HepG2 (cell line): ENCODE data around the gene SSNA1. TPM values are rescaled to one million over a fixed set of nuclear protein-coding genes. Genes with fewer than 3 reads are reported as not detected.

ENCODE experiments used
- ARID3A ChIP-seq: IDR thresholded peaks from 2 replicates; pipeline ENCODE4 v1.6.1; 2012; ENCODE audit warnings: low read depth, low read length, improper control_type of control experiment
- CBFB ChIP-seq: sonication (generic); formaldehyde crosslinking; IDR thresholded peaks from 2 replicates; pipeline ENCODE4 v1.4.0; 2020; ENCODE audit warnings: missing genetic modification reagents
- EEA1 ChIP-seq: sonication (generic); formaldehyde crosslinking; IDR thresholded peaks from 2 replicates; pipeline ENCODE4 v1.5.1; 2020; ENCODE audit warnings: mild to moderate bottlenecking, missing genetic modification reagents, borderline replicate concordance
- JUNB ChIP-seq: sonication (generic); formaldehyde crosslinking; IDR thresholded peaks from 2 replicates; pipeline ENCODE4 v1.8.0; 2022; ENCODE audit warnings: missing genetic modification reagents, mild to moderate bottlenecking, borderline replicate concordance
- KDM5B ChIP-seq: sonication (generic); formaldehyde crosslinking; IDR thresholded peaks from 2 replicates; pipeline ENCODE4 v1.4.0; 2020; ENCODE audit warnings: missing genetic modification reagents, mild to moderate bottlenecking, borderline replicate concordance
- PLSCR1 ChIP-seq: sonication (generic); formaldehyde crosslinking; IDR thresholded peaks from 2 replicates; pipeline ENCODE4 v1.5.0; 2020; ENCODE audit warnings: missing genetic modification reagents, mild to moderate bottlenecking, borderline replicate concordance
- POGZ ChIP-seq: sonication (generic); formaldehyde crosslinking; IDR thresholded peaks from 2 replicates; pipeline ENCODE4 v1.4.0; 2020; ENCODE audit warnings: mild to moderate bottlenecking, missing genetic modification reagents
- SPEN ChIP-seq: sonication (generic); formaldehyde crosslinking; IDR thresholded peaks from 2 replicates; pipeline ENCODE4 v1.5.1; 2020; ENCODE audit warnings: low read depth, mild to moderate bottlenecking, missing genetic modification reagents
- ZNF260 ChIP-seq: sonication (generic); formaldehyde crosslinking; IDR thresholded peaks from 2 replicates; pipeline ENCODE4 v1.4.0; 2020; ENCODE audit warnings: missing genetic modification reagents, low read depth, mild to moderate bottlenecking, borderline replicate concordance
- ZNF382 ChIP-seq: sonication (generic); formaldehyde crosslinking; IDR thresholded peaks from 2 replicates; pipeline ENCODE4 v1.5.0; 2020; ENCODE audit warnings: missing genetic modification reagents, mild to moderate bottlenecking, borderline replicate concordance
- ZNF615 ChIP-seq: sonication (generic); formaldehyde crosslinking; IDR thresholded peaks from 2 replicates; pipeline ENCODE4 v1.5.0; 2020; ENCODE audit warnings: mild to moderate bottlenecking, missing genetic modification reagents, borderline replicate concordance
- ZNF776 ChIP-seq: sonication (generic); formaldehyde crosslinking; IDR thresholded peaks from 2 replicates; pipeline ENCODE4 v1.4.0; 2020; ENCODE audit warnings: mild to moderate bottlenecking, missing genetic modification reagents
- polyA plus RNA-seq, 8 experiments: library from polyadenylated mRNA; depleted of rRNA in 3 of 8; stranded (reverse) in 7 of 8; unstranded in 1 of 8; fragments of >200 nt; fragmentation: Illumina TruSeq in 4 of 8; extraction: Trizol in 4 of 8; gene quantifications; 2 replicates each; pipeline versions ENCODE4 v1.2.1 to v1.2.3, GENCODE V29; 2011 to 2016; ENCODE audit warnings: low read depth in 4 of 8, missing spikeins in 1 of 8, mixed read lengths in 1 of 8; ENCODE audit not compliant: insufficient read depth in 1 of 8
- total RNA-seq, 5 experiments: library from RNA; depleted of rRNA; stranded (reverse); fragments of >200 nt; fragmentation: Illumina TruSeq; extraction: Trizol; gene quantifications; 2 replicates each; pipeline ENCODE4 v1.2.3, GENCODE V29; 2016; ENCODE audit warnings: low read depth in 1 of 5
- TF ChIP-seq, protein P1 (sequence below): sonication (generic); formaldehyde crosslinking; conservative IDR thresholded peaks from 2 replicates; pipeline ENCODE4 v1.4.0; 2020; ENCODE audit warnings: missing genetic modification reagents
- TF ChIP-seq, protein P2 (sequence below), 2 experiments: fragments of 450-650 bp in 1 of 2; sonication (generic) in 1 of 2; formaldehyde crosslinking in 1 of 2; IDR thresholded peaks; 2 replicates each; pipeline versions ENCODE4 v1.6.1 to v1.8.0; 2016 to 2022; ENCODE audit warnings: antibody characterized with exemption in 1 of 2, mild to moderate bottlenecking in 1 of 2, missing genetic modification reagents in 1 of 2

Gene SSNA1
- total and polyA plus RNA-seq, 2 of the 13 experiments (the other 11 are each of a cell fraction or from before 2014, with no cell fraction given), result 35.9 to 49.4 TPM

DNA sequence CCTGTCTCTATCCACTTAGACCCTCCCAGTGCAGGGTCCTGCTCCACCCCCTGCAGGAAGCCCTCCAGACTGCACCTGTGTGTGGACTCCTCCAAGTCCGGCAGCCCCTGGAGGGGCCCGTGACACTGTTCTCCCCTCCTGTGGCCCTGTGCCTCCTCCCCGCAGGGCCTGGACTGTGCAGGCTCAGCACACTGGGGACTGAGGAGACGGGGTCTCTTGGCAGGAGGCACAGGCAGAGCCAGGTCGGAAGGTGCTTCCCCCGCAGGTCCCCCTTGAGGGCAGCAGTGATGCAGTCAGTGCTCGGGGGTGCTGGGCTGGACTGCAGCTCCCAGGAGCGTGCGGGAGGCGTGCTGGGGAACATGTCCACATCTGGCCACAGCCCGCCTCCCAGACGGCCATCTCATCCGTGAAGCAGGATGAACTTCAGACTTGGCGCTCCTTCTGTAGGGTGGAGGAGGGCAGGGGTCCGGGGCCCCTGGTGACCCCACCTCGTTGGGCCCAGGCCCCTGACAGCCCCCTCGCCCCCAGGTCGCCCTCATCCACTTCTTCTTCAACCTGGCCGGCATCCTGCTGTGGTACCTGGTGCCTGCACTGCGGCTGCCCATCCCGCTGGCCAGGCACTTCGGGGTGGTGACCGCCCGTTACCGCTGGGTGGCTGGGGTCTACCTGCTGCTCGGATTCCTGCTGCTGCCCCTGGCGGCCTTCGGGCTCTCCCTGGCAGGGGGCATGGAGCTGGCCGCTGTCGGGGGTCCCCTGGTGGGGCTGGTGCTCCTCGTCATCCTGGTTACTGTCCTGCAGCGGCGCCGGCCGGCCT is 47.2 kb downstream of the SSNA1 start (continued):
- TF ChIP-seq SPEN (no peak; the same call in 1 of the 2 replicates), CBFB (CRISPR knock-in tag) (peak; percentile 19; the same call in 1 of the 2 replicates), PLSCR1 (CRISPR knock-in tag) (no peak), KDM5B (CRISPR knock-in tag) (no peak; the same call in 1 of the 2 replicates), ZNF776 (peak; percentile 30), JUNB (CRISPR knock-in tag) (no peak), POGZ (CRISPR knock-in tag) (no peak), ZNF382 (CRISPR knock-in tag) (no peak), ZNF615 (CRISPR knock-in tag) (no peak), EEA1 (CRISPR knock-in tag) (no peak), ZNF260 (CRISPR knock-in tag) (no peak), ARID3A (no peak)
- TF ChIP-seq, protein P1, sequence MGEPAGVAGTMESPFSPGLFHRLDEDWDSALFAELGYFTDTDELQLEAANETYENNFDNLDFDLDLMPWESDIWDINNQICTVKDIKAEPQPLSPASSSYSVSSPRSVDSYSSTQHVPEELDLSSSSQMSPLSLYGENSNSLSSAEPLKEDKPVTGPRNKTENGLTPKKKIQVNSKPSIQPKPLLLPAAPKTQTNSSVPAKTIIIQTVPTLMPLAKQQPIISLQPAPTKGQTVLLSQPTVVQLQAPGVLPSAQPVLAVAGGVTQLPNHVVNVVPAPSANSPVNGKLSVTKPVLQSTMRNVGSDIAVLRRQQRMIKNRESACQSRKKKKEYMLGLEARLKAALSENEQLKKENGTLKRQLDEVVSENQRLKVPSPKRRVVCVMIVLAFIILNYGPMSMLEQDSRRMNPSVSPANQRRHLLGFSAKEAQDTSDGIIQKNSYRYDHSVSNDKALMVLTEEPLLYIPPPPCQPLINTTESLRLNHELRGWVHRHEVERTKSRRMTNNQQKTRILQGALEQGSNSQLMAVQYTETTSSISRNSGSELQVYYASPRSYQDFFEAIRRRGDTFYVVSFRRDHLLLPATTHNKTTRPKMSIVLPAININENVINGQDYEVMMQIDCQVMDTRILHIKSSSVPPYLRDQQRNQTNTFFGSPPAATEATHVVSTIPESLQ (CRISPR knock-in tag), result no peak
- TF ChIP-seq, protein P2, sequence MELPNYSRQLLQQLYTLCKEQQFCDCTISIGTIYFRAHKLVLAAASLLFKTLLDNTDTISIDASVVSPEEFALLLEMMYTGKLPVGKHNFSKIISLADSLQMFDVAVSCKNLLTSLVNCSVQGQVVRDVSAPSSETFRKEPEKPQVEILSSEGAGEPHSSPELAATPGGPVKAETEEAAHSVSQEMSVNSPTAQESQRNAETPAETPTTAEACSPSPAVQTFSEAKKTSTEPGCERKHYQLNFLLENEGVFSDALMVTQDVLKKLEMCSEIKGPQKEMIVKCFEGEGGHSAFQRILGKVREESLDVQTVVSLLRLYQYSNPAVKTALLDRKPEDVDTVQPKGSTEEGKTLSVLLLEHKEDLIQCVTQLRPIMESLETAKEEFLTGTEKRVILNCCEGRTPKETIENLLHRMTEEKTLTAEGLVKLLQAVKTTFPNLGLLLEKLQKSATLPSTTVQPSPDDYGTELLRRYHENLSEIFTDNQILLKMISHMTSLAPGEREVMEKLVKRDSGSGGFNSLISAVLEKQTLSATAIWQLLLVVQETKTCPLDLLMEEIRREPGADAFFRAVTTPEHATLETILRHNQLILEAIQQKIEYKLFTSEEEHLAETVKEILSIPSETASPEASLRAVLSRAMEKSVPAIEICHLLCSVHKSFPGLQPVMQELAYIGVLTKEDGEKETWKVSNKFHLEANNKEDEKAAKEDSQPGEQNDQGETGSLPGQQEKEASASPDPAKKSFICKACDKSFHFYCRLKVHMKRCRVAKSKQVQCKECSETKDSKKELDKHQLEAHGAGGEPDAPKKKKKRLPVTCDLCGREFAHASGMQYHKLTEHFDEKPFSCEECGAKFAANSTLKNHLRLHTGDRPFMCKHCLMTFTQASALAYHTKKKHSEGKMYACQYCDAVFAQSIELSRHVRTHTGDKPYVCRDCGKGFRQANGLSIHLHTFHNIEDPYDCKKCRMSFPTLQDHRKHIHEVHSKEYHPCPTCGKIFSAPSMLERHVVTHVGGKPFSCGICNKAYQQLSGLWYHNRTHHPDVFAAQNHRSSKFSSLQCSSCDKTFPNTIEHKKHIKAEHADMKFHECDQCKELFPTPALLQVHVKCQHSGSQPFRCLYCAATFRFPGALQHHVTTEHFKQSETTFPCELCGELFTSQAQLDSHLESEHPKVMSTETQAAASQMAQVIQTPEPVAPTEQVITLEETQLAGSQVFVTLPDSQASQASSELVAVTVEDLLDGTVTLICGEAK (IDR thresholded peaks at IDR 0.05), result no peak
- TF ChIP-seq, protein P2 (CRISPR knock-in tag; IDR thresholded peaks at IDR 0.05), result no peak
